ENCODE measurements around the gene KCNC3.

KCNC3 gene

DNA sequence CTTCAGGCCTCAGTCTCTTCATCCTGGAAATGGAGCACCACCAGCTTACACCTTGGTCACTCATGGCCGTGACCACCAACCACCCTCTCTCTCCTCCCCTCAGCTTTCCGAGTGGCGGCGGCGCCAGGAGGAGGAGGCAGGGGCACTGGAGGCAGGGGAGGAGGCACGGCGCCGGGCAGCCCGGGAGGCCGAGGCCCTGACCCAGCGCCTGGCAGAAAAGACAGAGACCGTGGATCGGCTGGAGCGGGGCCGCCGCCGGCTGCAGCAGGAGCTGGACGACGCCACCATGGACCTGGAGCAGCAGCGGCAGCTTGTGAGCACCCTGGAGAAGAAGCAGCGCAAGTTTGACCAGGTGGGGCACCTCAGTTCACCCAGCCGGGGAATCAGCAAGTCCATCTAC is 47.7 kb downstream of the KCNC3 start:
- Histone ChIP-seq H3K9me3 (ENCODE audit: control insufficient read depth, insufficient read depth, low read length) (no peaks in the 10 kb centered on the region), H3F3A (ENCODE audit: control insufficient read depth, insufficient read depth) (no peaks in the 10 kb centered on the region), H3K79me2 (ENCODE audit: control insufficient read depth, low read length) (no peaks in the 10 kb centered on the region), H3K4me3 (ENCODE audit: low read length) (no peak overlapping the region), H3K4me2 (ENCODE audit: low read length) (no peak overlapping the region), H3K4me1 (ENCODE audit: control insufficient read depth, low read length) (no peaks in the 10 kb centered on the region), H3K27ac (ENCODE audit: low read depth, low read length) (no peak overlapping the region), H3K9me2 (replicated peaks; ENCODE audit: control insufficient read depth, low read length) (no peaks in the 10 kb centered on the region), H3K36me3 (ENCODE audit: control insufficient read depth, low read length) (no peaks in the 10 kb centered on the region), H3K27me3 (ENCODE audit: control insufficient read depth, low read length) (peaks cover 6% of the 10 kb centered on the region; the same call in 1 of the 2 replicates), H4K20me1 (ENCODE audit: control insufficient read depth, insufficient read depth, low read depth, low read length) (no peaks in the 10 kb centered on the region)
- no peak for TF ChIP-seq EZH2phosphoT487 (IDR thresholded peaks at IDR 0.05; ENCODE audit: borderline replicate concordance, low read length)
- TF ChIP-seq, protein P1, sequence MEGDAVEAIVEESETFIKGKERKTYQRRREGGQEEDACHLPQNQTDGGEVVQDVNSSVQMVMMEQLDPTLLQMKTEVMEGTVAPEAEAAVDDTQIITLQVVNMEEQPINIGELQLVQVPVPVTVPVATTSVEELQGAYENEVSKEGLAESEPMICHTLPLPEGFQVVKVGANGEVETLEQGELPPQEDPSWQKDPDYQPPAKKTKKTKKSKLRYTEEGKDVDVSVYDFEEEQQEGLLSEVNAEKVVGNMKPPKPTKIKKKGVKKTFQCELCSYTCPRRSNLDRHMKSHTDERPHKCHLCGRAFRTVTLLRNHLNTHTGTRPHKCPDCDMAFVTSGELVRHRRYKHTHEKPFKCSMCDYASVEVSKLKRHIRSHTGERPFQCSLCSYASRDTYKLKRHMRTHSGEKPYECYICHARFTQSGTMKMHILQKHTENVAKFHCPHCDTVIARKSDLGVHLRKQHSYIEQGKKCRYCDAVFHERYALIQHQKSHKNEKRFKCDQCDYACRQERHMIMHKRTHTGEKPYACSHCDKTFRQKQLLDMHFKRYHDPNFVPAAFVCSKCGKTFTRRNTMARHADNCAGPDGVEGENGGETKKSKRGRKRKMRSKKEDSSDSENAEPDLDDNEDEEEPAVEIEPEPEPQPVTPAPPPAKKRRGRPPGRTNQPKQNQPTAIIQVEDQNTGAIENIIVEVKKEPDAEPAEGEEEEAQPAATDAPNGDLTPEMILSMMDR (IDR thresholded peaks at IDR 0.05; ENCODE audit: low read depth, low read length, poor library complexity, severe bottlenecking) = no peak

DNA sequence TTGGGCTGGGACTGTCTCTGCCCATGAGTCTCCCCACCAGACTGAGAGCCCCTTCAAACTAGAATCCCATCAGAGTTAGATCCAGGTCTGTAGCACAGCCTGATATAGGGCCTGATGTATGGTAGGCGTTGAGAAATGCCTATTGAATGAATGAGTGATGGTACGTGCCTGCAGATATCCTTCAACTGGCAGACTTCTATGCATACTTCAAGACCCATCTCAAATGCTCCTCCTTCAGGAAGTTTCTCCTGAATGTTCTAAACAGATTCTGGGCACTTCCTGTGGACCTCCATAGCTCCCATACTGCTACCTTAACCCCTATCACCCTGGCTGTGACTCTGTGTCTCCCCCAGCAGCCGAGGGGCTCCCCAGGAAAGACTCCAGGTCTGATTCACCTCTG is 48.2 kb downstream of the KCNC3 start:
- H4K20me1 ChIP-seq (ENCODE audit: control insufficient read depth, insufficient read depth, low read depth, low read length) = no peaks in the 10 kb centered on the region
- H3K4me3 ChIP-seq (ENCODE audit: low read length) = no peak overlapping the region
- H3K9me3 ChIP-seq (ENCODE audit: control insufficient read depth, insufficient read depth, low read length) = no peaks in the 10 kb centered on the region
- H3K27ac ChIP-seq (ENCODE audit: low read depth, low read length) = no peak overlapping the region
- H3F3A ChIP-seq (ENCODE audit: control insufficient read depth, insufficient read depth) = no peaks in the 10 kb centered on the region
- no peaks in the 10 kb centered on the region for H3K79me2 ChIP-seq (ENCODE audit: control insufficient read depth, low read length)
- H3K36me3 ChIP-seq (ENCODE audit: control insufficient read depth, low read length) = no peaks in the 10 kb centered on the region
- no peaks in the 10 kb centered on the region for H3K4me1 ChIP-seq (ENCODE audit: control insufficient read depth, low read length)
- TF ChIP-seq EZH2phosphoT487 (IDR thresholded peaks at IDR 0.05; ENCODE audit: borderline replicate concordance, low read length) = no peak
- TF ChIP-seq, protein P1 (IDR thresholded peaks at IDR 0.05; ENCODE audit: low read depth, low read length, poor library complexity, severe bottlenecking) = no peak
- peaks cover 6% of the 10 kb centered on the region; the same call in 1 of the 2 replicates for H3K27me3 ChIP-seq (ENCODE audit: control insufficient read depth, low read length)
- no peak overlapping the region for H3K4me2 ChIP-seq (ENCODE audit: low read length)
- H3K9me2 ChIP-seq (replicated peaks; ENCODE audit: control insufficient read depth, low read length) = no peaks in the 10 kb centered on the region

DNA sequence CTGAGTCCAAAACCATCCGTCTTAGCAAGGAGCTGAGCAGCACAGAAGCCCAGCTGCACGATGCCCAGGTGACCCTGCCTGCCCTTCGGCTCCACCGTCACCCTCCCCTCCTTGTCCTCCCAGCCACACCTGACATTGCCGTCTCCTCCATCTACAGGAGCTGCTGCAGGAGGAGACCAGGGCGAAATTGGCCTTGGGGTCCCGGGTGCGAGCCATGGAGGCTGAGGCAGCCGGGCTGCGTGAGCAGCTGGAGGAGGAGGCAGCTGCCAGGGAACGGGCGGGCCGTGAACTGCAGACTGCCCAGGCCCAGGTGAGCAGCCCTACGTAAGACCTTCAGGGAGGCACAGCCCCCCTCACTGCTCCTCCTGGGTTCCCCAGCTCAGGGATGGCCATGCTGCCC is 49.1 kb downstream of the KCNC3 start:
- Histone ChIP-seq H4K20me1 (ENCODE audit: control insufficient read depth, insufficient read depth, low read depth, low read length) (no peaks in the 10 kb centered on the region), H3K27ac (ENCODE audit: low read depth, low read length) (no peak overlapping the region), H3K4me3 (ENCODE audit: low read length) (no peak overlapping the region), H3F3A (ENCODE audit: control insufficient read depth, insufficient read depth) (no peaks in the 10 kb centered on the region), H3K36me3 (ENCODE audit: control insufficient read depth, low read length) (no peaks in the 10 kb centered on the region), H3K79me2 (ENCODE audit: control insufficient read depth, low read length) (no peaks in the 10 kb centered on the region), H3K9me3 (ENCODE audit: control insufficient read depth, insufficient read depth, low read length) (no peaks in the 10 kb centered on the region), H3K4me1 (ENCODE audit: control insufficient read depth, low read length) (no peaks in the 10 kb centered on the region; the same call in 1 of the 2 replicates), H3K27me3 (ENCODE audit: control insufficient read depth, low read length) (peaks cover 3% of the 10 kb centered on the region), H3K4me2 (ENCODE audit: low read length) (no peak overlapping the region), H3K9me2 (replicated peaks; ENCODE audit: control insufficient read depth, low read length) (no peaks in the 10 kb centered on the region)
- TF ChIP-seq, protein P1 (IDR thresholded peaks at IDR 0.05; ENCODE audit: low read depth, low read length, poor library complexity, severe bottlenecking) = no peak
- TF ChIP-seq EZH2phosphoT487 (IDR thresholded peaks at IDR 0.05; ENCODE audit: borderline replicate concordance, low read length) = no peak

Data from DOHH2 (cell line).